SU-DHL-6 (cell line): ENCODE data around the gene ZNF536.

Experiments used
- H2AFZ ChIP-seq: fragments of 200-600 bp; sonication (generic); 2 replicates; pipeline ENCODE4 v1.6.1; 2014; ENCODE audit warnings: low read depth, mild to moderate bottlenecking, moderate library complexity, mixed read lengths, antibody characterized with exemption, low read length; ENCODE audit not compliant: severe bottlenecking
- H3F3A ChIP-seq: fragments of 200-600 bp; shearing (Covaris generic); 2 replicates; pipeline ENCODE4 v1.6.0; 2016; ENCODE audit warnings: antibody characterized with exemption, mild to moderate bottlenecking; ENCODE audit not compliant: insufficient read depth
- H3K27ac ChIP-seq: fragments of 200-600 bp; sonication (generic); 2 replicates; pipeline ENCODE4 v1.5.1; 2016; ENCODE audit warnings: low read depth, mild to moderate bottlenecking, low read length, moderate library complexity, mixed read lengths
- H3K27me3 ChIP-seq: fragments of 200-600 bp; sonication (generic), shearing (Covaris generic); 2 replicates; pipeline ENCODE4 v1.6.0; 2014; ENCODE audit warnings: mild to moderate bottlenecking, low read length
- H3K36me3 ChIP-seq: fragments of 200-600 bp; sonication (generic); 2 replicates; pipeline ENCODE4 v1.6.1; 2014; ENCODE audit warnings: mild to moderate bottlenecking, low read length, mixed read lengths
- H3K4me2 ChIP-seq: fragments of 300-600, 200-600 bp; shearing (Covaris generic), sonication (generic); 2 replicates; pipeline ENCODE4 v1.6.0; 2014; ENCODE audit warnings: low read length, low read depth, mild to moderate bottlenecking; ENCODE audit not compliant: poor library complexity, severe bottlenecking
- H3K4me3 ChIP-seq: fragments of 200-600 bp; sonication (generic); 2 replicates; pipeline ENCODE4 v1.5.1; 2014; ENCODE audit warnings: antibody characterized with exemption, low read length, mild to moderate bottlenecking, mixed read lengths; ENCODE audit not compliant: insufficient read depth, poor library complexity, severe bottlenecking
- H3K79me2 ChIP-seq: fragments of 200-600 bp; sonication (generic); 2 replicates; pipeline ENCODE4 v1.6.1; 2014; ENCODE audit warnings: mild to moderate bottlenecking, low read length, moderate library complexity; ENCODE audit not compliant: insufficient read depth
- H3K9ac ChIP-seq: fragments of 200-600 bp; sonication (generic); 2 replicates; pipeline ENCODE4 v1.7.0; 2014; ENCODE audit warnings: mild to moderate bottlenecking, low read length
- H3K9me2 ChIP-seq: fragments of 200-600 bp; sonication (generic); replicated peaks from 2 replicates; pipeline ENCODE4 v1.6.1; 2014; ENCODE audit warnings: low read length; ENCODE audit not compliant: insufficient read depth
- H3K9me3 ChIP-seq: fragments of 200-600 bp; sonication (generic); 2 replicates; pipeline ENCODE4 v1.6.1; 2014; ENCODE audit warnings: low read length, mixed read lengths; ENCODE audit not compliant: insufficient read depth
- H4K20me1 ChIP-seq: fragments of 200-600 bp; sonication (generic); 2 replicates; pipeline ENCODE4 v1.6.1; 2014; ENCODE audit warnings: low read depth, mild to moderate bottlenecking, antibody characterized with exemption, low read length, moderate library complexity, mixed read lengths
- EZH2phosphoT487 ChIP-seq: fragments of 200-600 bp; sonication (generic), shearing (Covaris generic); conservative IDR thresholded peaks from 2 replicates; pipeline ENCODE4 v1.6.1; 2018; ENCODE audit warnings: mild to moderate bottlenecking, antibody characterized with exemption, low read length, moderate library complexity, mixed read lengths
- TF ChIP-seq, protein P1 (sequence below): fragments of 200-600 bp; sonication (generic); IDR thresholded peaks from one replicate; pipeline ENCODE4 v1.5.1; 2017; ENCODE audit warnings: antibody characterized with exemption, mild to moderate bottlenecking, low read length, moderate library complexity; ENCODE audit not compliant: insufficient read depth, poor library complexity, severe bottlenecking

The ZNF536 gene

DNA sequence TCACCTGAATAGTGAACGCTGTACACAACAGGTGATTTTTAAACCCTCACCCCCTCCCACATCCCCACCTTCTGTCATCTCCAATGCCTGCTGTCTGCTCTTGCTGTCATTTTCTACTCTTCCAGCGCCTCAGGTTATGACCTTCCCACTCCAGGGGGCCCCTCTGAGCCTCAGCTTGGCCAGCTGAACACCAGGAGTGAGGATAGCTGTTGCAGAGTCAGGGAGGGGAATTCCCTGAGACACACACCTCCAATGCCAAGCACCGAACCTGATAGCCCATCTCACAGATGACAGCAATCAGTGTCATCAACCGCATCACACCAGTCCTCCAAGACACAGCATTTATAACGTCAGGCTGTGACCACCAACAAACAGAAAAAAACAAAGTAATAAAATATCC, 193.5 kb downstream of the ZNF536 start:
- H3K9ac ChIP-seq = no peak overlapping the region
- H3K9me3 ChIP-seq = no peaks in the 10 kb centered on the region
- no peak overlapping the region for H3K27ac ChIP-seq
- no peak overlapping the region for H2AFZ ChIP-seq
- H3K36me3 ChIP-seq = no peaks in the 10 kb centered on the region
- no peak overlapping the region for H3K4me3 ChIP-seq
- TF ChIP-seq, protein P1, sequence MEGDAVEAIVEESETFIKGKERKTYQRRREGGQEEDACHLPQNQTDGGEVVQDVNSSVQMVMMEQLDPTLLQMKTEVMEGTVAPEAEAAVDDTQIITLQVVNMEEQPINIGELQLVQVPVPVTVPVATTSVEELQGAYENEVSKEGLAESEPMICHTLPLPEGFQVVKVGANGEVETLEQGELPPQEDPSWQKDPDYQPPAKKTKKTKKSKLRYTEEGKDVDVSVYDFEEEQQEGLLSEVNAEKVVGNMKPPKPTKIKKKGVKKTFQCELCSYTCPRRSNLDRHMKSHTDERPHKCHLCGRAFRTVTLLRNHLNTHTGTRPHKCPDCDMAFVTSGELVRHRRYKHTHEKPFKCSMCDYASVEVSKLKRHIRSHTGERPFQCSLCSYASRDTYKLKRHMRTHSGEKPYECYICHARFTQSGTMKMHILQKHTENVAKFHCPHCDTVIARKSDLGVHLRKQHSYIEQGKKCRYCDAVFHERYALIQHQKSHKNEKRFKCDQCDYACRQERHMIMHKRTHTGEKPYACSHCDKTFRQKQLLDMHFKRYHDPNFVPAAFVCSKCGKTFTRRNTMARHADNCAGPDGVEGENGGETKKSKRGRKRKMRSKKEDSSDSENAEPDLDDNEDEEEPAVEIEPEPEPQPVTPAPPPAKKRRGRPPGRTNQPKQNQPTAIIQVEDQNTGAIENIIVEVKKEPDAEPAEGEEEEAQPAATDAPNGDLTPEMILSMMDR = no peak
- no peak for TF ChIP-seq EZH2phosphoT487
- no peaks in the 10 kb centered on the region for H3K79me2 ChIP-seq
- H3K4me2 ChIP-seq = no peak overlapping the region
- no peaks in the 10 kb centered on the region for H3K27me3 ChIP-seq
- no peaks in the 10 kb centered on the region for H4K20me1 ChIP-seq
- no peaks in the 10 kb centered on the region for H3K9me2 ChIP-seq
- H3F3A ChIP-seq = no peaks in the 10 kb centered on the region

DNA sequence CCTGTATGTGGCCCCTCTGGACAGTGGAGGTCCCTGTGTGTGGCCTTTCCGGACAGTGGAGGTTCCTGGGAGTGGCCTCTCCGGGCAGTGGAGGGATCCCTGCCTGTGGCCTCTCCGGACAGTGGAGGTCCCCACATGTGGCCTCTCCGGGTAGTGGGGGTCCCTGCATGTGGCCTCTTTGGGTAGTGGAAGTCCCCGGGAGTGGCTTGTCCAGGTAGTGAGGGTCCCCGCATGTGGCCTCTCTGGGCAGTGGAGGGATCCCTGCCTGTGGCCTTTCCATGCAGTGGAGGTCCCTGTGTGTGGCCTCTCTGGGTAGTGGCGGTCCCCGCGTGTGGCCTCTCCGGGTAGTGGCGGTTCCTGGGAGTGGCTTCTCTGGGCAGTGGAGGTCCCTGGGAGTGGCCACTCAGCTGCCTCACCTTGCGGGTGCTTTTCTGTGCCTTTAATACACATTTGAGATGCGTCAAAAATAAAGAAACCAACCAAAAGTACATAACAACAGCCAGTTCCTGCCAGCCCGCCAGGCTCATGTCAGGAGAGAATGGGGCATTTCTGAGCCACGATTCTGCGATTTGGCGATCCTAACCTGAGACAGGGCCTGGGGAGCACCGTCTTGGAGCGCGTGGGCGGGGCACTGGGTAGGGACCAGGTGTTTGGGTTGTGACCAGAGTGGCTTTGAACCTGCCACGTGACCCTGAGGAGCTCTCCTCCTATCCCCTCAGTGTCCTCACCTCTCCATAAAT, 194.7 kb downstream of the ZNF536 start:
- no peaks in the 10 kb centered on the region for H3K27me3 ChIP-seq
- no peaks in the 10 kb centered on the region for H3K36me3 ChIP-seq
- H3K9ac ChIP-seq = no peak overlapping the region
- TF ChIP-seq EZH2phosphoT487 = no peak
- TF ChIP-seq, protein P1 = no peak
- no peak overlapping the region for H3K4me2 ChIP-seq
- no peaks in the 10 kb centered on the region for H3K9me3 ChIP-seq
- H3K27ac ChIP-seq = no peak overlapping the region
- H3K4me3 ChIP-seq = no peak overlapping the region
- H4K20me1 ChIP-seq = no peaks in the 10 kb centered on the region
- no peaks in the 10 kb centered on the region for H3K9me2 ChIP-seq
- no peaks in the 10 kb centered on the region for H3K79me2 ChIP-seq
- H2AFZ ChIP-seq = no peak overlapping the region
- no peaks in the 10 kb centered on the region for H3F3A ChIP-seq

DNA sequence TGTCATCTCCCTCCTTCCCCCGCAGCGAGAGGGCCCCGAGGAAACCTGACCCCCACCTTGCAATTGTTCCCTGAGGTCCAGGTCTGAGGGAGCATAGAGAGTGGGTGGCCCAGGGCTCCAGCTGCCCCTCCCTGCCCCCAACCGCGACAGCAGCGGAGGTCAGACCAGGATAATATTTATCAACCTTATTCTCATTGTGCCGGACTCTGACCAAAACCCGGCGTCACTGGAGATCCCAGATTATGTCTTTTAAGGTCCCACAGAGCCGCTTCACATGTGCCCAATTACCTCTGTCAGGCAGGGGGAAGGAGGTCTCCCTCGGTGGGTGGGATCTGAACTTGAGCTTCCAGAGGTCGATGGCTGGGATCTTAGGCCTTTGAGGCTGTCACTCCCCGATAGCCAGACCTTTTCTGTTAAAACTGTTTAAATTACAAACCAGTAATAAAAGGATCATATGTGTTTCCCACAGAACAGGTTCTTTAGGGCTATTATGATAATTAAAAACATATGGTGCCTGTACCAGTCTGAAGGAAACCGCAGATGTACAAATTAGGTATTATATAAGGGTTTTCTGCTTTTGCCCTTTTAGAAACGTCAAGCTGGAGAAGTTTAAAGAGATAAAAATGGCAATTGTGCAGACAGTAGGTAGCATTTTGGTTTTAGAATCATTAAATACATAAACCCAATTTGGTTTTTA, 195.5 kb downstream of the ZNF536 start:
- no peak overlapping the region for H3K9ac ChIP-seq
- H3K27ac ChIP-seq = no peak overlapping the region
- H3K9me2 ChIP-seq = no peaks in the 10 kb centered on the region
- no peaks in the 10 kb centered on the region for H3K27me3 ChIP-seq
- no peak overlapping the region for H2AFZ ChIP-seq
- H3K36me3 ChIP-seq = no peaks in the 10 kb centered on the region
- TF ChIP-seq, protein P1 = no peak
- TF ChIP-seq EZH2phosphoT487 = no peak
- H3K4me3 ChIP-seq = no peak overlapping the region
- H3K79me2 ChIP-seq = no peaks in the 10 kb centered on the region
- H3K4me2 ChIP-seq = no peak overlapping the region
- H4K20me1 ChIP-seq = no peaks in the 10 kb centered on the region
- H3K9me3 ChIP-seq = no peaks in the 10 kb centered on the region
- no peaks in the 10 kb centered on the region for H3F3A ChIP-seq
